Esophagus squamous epithelium (tissue), 4 donors: ENCODE results near the gene PNLIPRP1.

Source experiments
- CTCF ChIP-seq, 6 experiments: fragments of 450-650 bp in 4 of 6; fragments of 200-600 bp in 2 of 6; sonication (generic) in 2 of 6; IDR thresholded peaks; one replicate each; pipeline ENCODE4 v1.5.1; 2016 to 2019; ENCODE audit warnings: antibody characterized with exemption in 6 of 6, mild to moderate bottlenecking in 4 of 6, moderate library complexity in 4 of 6
- POLR2A ChIP-seq, 4 donors: fragments of 450-650 bp; IDR thresholded peaks; one replicate each; pipeline ENCODE4 v1.6.1; 2017; ENCODE audit warnings: antibody characterized with exemption in 4 of 4, mild to moderate bottlenecking in 4 of 4, moderate library complexity in 3 of 4

- TF ChIP-seq CTCF (IDR thresholded peaks at IDR 0.05), result no peak
- TF ChIP-seq POLR2A (IDR thresholded peaks at IDR 0.05), result no peak
Observed at GRCh38 chr10:116598329-116598728, 7.6 kb downstream of the PNLIPRP1 start.
